Choroid plexus epithelial cell (primary cell): ENCODE data around the gene TMEM213.

Source experiments
- DNase-seq: peaks from one replicate; pipeline ENCODE4 v3.0.0-alpha.2; 2010; ENCODE audit warnings: low read depth
- H3K4me3 ChIP-seq: 2 replicates; pipeline ENCODE4 v1.5.1; 2011; ENCODE audit warnings: low read depth, mild to moderate bottlenecking, control low read depth, low read length, moderate library complexity
- TF ChIP-seq, protein P1 (sequence below): conservative IDR thresholded peaks from 2 replicates; pipeline ENCODE4 v1.5.1; 2011; ENCODE audit warnings: low read depth, mild to moderate bottlenecking, control low read depth, inconsistent platforms, low read length, moderate library complexity

The TMEM213 gene

DNA sequence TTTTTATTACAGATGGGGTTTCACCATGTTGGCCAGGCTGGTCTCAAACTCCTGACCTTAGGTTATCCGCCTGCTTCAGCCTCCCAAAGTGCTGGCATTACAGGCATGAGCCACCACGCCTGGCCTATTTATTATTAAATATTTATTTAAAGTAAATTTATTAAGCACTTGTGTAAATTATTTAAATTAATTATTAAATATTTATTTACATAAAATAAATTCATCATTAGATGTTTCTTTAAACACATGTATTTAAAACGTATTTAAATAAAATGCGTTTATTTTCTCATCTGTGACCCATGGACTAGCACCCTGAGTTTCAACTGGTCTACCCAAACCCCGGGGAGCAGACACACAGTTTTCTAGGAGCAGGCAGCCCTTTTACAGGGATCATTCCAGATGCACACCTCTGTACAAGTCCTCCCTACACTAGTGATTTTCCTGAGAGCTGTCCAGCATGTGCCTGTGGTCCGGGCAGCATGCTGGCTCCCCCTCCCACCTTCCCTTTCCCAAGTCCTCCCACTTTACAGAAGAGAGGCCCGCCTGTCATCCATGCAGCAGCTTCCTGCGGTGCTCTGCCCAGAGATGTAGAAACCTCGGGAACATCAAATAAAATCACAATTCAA lies 89.4 kb downstream of the TMEM213 start:
- DNase-seq = no peak
- TF ChIP-seq, protein P1, sequence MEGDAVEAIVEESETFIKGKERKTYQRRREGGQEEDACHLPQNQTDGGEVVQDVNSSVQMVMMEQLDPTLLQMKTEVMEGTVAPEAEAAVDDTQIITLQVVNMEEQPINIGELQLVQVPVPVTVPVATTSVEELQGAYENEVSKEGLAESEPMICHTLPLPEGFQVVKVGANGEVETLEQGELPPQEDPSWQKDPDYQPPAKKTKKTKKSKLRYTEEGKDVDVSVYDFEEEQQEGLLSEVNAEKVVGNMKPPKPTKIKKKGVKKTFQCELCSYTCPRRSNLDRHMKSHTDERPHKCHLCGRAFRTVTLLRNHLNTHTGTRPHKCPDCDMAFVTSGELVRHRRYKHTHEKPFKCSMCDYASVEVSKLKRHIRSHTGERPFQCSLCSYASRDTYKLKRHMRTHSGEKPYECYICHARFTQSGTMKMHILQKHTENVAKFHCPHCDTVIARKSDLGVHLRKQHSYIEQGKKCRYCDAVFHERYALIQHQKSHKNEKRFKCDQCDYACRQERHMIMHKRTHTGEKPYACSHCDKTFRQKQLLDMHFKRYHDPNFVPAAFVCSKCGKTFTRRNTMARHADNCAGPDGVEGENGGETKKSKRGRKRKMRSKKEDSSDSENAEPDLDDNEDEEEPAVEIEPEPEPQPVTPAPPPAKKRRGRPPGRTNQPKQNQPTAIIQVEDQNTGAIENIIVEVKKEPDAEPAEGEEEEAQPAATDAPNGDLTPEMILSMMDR = no peak
- H3K4me3 ChIP-seq = no peak overlapping the region
